Epithelial cell of proximal tubule (primary cell): ENCODE results near the gene FAM83G. TPM values are rescaled to one million over a fixed set of nuclear protein-coding genes. Genes with fewer than 3 reads are reported as not detected.

ENCODE experiments used
- DNase-seq: peaks from one replicate; pipeline ENCODE4 v3.0.0-alpha.2; 2011; ENCODE audit warnings: low read depth
- H3K4me3 ChIP-seq: 2 replicates; pipeline ENCODE4 v1.5.1; 2011; ENCODE audit warnings: low read depth, mild to moderate bottlenecking, low read length
- CTCF ChIP-seq: conservative IDR thresholded peaks from 2 replicates; pipeline ENCODE4 v1.5.1; 2012; ENCODE audit warnings: low read depth, mild to moderate bottlenecking, low read length
- total RNA-seq: library from RNA; depleted of rRNA; stranded (reverse); fragments of >200 nt; gene quantifications from 2 replicates; pipeline ENCODE4 v1.2.3, GENCODE V29; 2015

FAM83G gene
- total RNA-seq, 1 donor from 2014 or later, result 19.3 TPM

- no peak overlapping the region for H3K4me3 ChIP-seq
- DNase-seq, result no peak
- no peak for TF ChIP-seq CTCF
These were observed 17.9 kb downstream of the FAM83G start for GRCh38 chr17:18986541-18987229.

- no peak for DNase-seq
- TF ChIP-seq CTCF, result no peak
- H3K4me3 ChIP-seq, result no peak overlapping the region
These were observed 19.1 kb downstream of the FAM83G start for GRCh38 chr17:18985475-18985874.

- DNase-seq, result no peak
- H3K4me3 ChIP-seq, result no peak overlapping the region
- no peak for TF ChIP-seq CTCF
These were observed 20.1 kb downstream of the FAM83G start for GRCh38 chr17:18984273-18985114.

- TF ChIP-seq CTCF, result no peak
- no peak for DNase-seq
- H3K4me3 ChIP-seq, result no peak overlapping the region
These were observed 22.7 kb downstream of the FAM83G start for GRCh38 chr17:18981642-18982424.

- no peak for TF ChIP-seq CTCF
- DNase-seq, result no peak
- no peak overlapping the region for H3K4me3 ChIP-seq
These were observed 23.3 kb downstream of the FAM83G start for GRCh38 chr17:18981335-18981641.

GRCh38 chr17:18980682-18981334, 23.8 kb downstream of the FAM83G start:
- H3K4me3 ChIP-seq, result no peak overlapping the region
- TF ChIP-seq CTCF, result no peak
- no peak for DNase-seq
